ENCODE results near the gene MAOB. TPM values are rescaled to one million over a fixed set of nuclear protein-coding genes. Genes with fewer than 3 reads are reported as not detected.

The MAOB gene
- polyA plus RNA-seq, 3 donors: not detected

GRCh38 chrX:43870011-43870410, 12.2 kb downstream of the MAOB start:
- peaks cover 5% of the 10 kb centered on the region for H3K4me1 Mint-ChIP-seq
- H3K4me1 ChIP-seq (ENCODE audit: control insufficient read depth in 1 of 2, insufficient read depth in 2 of 2, low read length in 2 of 2): no peaks in the 10 kb centered on the region
- no peaks in the 10 kb centered on the region for H3K9me3 ChIP-seq (replicated peaks in 1 of 2; ENCODE audit: control insufficient read depth in 1 of 2, insufficient read depth in 1 of 2, low read length in 2 of 2)
- no peaks in the 10 kb centered on the region for H3K36me3 ChIP-seq (replicated peaks in 1 of 2; ENCODE audit: control insufficient read depth in 1 of 2, insufficient read depth in 2 of 2, low read length in 2 of 2)
- no peak overlapping the region for H3K4me3 Mint-ChIP-seq
- no peak overlapping the region for H3K27ac ChIP-seq (ENCODE audit: low read depth in 1 of 2, low read length in 2 of 2)
- H3K27ac Mint-ChIP-seq: no peak overlapping the region
- WGBS (ENCODE audit: insufficient coverage): no CpG with 5 or more reads among the region's 3 CpGs
- H3K36me3 Mint-ChIP-seq: no peaks in the 10 kb centered on the region
- intact Hi-C loops (cut with micrococcal nuclease): no loop called here
- H3K27me3 Mint-ChIP-seq (ENCODE audit: low read depth in 3 of 3): peaks cover 0 to 6% (median 0%) of the 10 kb centered on the region in 3 donors
- H2AFZ ChIP-seq (ENCODE audit: insufficient read depth, low read depth, low read length, poor library complexity, severe bottlenecking): no peak overlapping the region
- DNase-seq: no peak
- H3K79me2 ChIP-seq (ENCODE audit: insufficient read depth, low read length): no peaks in the 10 kb centered on the region
- peaks cover 0 to 8% (median 4%) of the 10 kb centered on the region in 7 donors for H3K9me3 Mint-ChIP-seq
- no peak overlapping the region for H3K4me3 ChIP-seq (replicated peaks in 1 of 3; ENCODE audit: low read depth in 2 of 3, low read length in 3 of 3)
- H3K27me3 ChIP-seq (ENCODE audit: control insufficient read depth in 2 of 2, insufficient read depth in 2 of 2, low read length in 2 of 2): no peaks in the 10 kb centered on the region
- H3K9ac ChIP-seq (ENCODE audit: insufficient read depth, low read length, poor library complexity, severe bottlenecking): no peak overlapping the region
- no peaks in the 10 kb centered on the region for H4K20me1 ChIP-seq (ENCODE audit: insufficient read depth, low read length)
- no peak overlapping the region for H3K4me2 ChIP-seq (replicated peaks; ENCODE audit: extremely low read depth, low read length, poor library complexity, severe bottlenecking)
- TF ChIP-seq CTCF (IDR thresholded peaks at IDR 0.05): no peak

DNA sequence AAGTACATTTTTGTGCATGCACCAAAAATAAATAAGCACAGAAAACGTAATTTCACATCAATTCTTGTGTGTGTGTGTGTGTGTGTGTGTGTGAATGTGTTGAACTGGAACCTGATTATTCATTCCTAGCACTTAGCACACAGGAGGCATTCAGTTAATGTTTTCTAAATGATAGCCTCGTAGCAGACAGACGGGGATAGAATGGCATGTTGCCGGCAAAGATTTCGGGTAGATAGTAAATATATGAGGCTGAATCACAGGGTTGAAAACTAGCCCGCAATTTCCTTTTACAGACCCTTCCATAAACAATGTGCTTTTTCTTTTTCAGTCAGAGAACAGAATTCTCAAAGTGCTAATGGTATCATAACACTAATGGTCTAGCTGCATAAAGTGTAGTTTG, 13.5 kb downstream of the MAOB start:
- H2AFZ ChIP-seq (ENCODE audit: insufficient read depth, low read depth, low read length, poor library complexity, severe bottlenecking): no peak overlapping the region
- H3K36me3 ChIP-seq (replicated peaks in 1 of 2; ENCODE audit: control insufficient read depth in 1 of 2, insufficient read depth in 2 of 2, low read length in 2 of 2): no peaks in the 10 kb centered on the region
- H3K9me3 Mint-ChIP-seq: peaks cover 0 to 7% (median 4%) of the 10 kb centered on the region in 7 donors
- H3K36me3 Mint-ChIP-seq: no peaks in the 10 kb centered on the region
- no peak overlapping the region for H3K27ac Mint-ChIP-seq
- H3K4me2 ChIP-seq (replicated peaks; ENCODE audit: extremely low read depth, low read length, poor library complexity, severe bottlenecking): no peak overlapping the region
- H3K4me1 Mint-ChIP-seq: peaks cover 5% of the 10 kb centered on the region
- H3K27me3 ChIP-seq (ENCODE audit: control insufficient read depth in 2 of 2, insufficient read depth in 2 of 2, low read length in 2 of 2): no peaks in the 10 kb centered on the region
- TF ChIP-seq CTCF (IDR thresholded peaks at IDR 0.05): no peak
- H3K4me3 Mint-ChIP-seq: no peak overlapping the region
- no peaks in the 10 kb centered on the region for H4K20me1 ChIP-seq (ENCODE audit: insufficient read depth, low read length)
- no peak for DNase-seq
- WGBS (ENCODE audit: insufficient coverage): no CpG with 5 or more reads among the region's 6 CpGs
- intact Hi-C loops (cut with micrococcal nuclease): no loop called here
- H3K9ac ChIP-seq (ENCODE audit: insufficient read depth, low read length, poor library complexity, severe bottlenecking): no peak overlapping the region
- no peaks in the 10 kb centered on the region for H3K79me2 ChIP-seq (ENCODE audit: insufficient read depth, low read length)
- H3K27me3 Mint-ChIP-seq (ENCODE audit: low read depth in 3 of 3): peaks cover 0 to 6% (median 0%) of the 10 kb centered on the region in 3 donors
- H3K27ac ChIP-seq (ENCODE audit: low read depth in 1 of 2, low read length in 2 of 2): no peak overlapping the region
- H3K4me1 ChIP-seq (ENCODE audit: control insufficient read depth in 1 of 2, insufficient read depth in 2 of 2, low read length in 2 of 2): no peaks in the 10 kb centered on the region
- H3K4me3 ChIP-seq (replicated peaks in 1 of 3; ENCODE audit: low read depth in 2 of 3, low read length in 3 of 3): no peak overlapping the region
- no peaks in the 10 kb centered on the region for H3K9me3 ChIP-seq (replicated peaks in 1 of 2; ENCODE audit: control insufficient read depth in 1 of 2, insufficient read depth in 1 of 2, low read length in 2 of 2)

All from CD14-positive monocyte (primary cell).